H9 (cell line): ENCODE results near the gene RBM5. TPM values are rescaled to one million over a fixed set of nuclear protein-coding genes. Genes with fewer than 3 reads are reported as not detected.

Source experiments
- DNase-seq: peaks from one replicate; pipeline ENCODE4 v3.0.0-alpha.2; 2017
- H2AFZ ChIP-seq: one replicate; pipeline ENCODE4 v1.6.1; 2013; ENCODE audit warnings: mild to moderate bottlenecking, low read length, control low read depth, moderate library complexity
- H2AK5ac ChIP-seq: 2 replicates; pipeline ENCODE4 v1.6.1; 2013; ENCODE audit warnings: low read length, control low read depth, mixed read lengths; ENCODE audit not compliant: insufficient read length
- H2BK120ac ChIP-seq: one replicate; pipeline ENCODE4 v1.6.1; 2013; ENCODE audit warnings: low read depth, mild to moderate bottlenecking, low read length, control low read depth, inconsistent platforms; ENCODE audit not compliant: poor library complexity, severe bottlenecking
- H2BK12ac ChIP-seq: 2 replicates; pipeline ENCODE4 v1.6.1; 2013; ENCODE audit warnings: low read length, control low read depth, mixed read lengths, low read depth; ENCODE audit not compliant: insufficient read length
- H2BK15ac ChIP-seq: 2 replicates; pipeline ENCODE4 v1.6.1; 2013; ENCODE audit warnings: low read depth, low read length, control low read depth
- H2BK20ac ChIP-seq: one replicate; pipeline ENCODE4 v1.6.1; 2013; ENCODE audit warnings: low read depth, mild to moderate bottlenecking, low read length, control low read depth, inconsistent platforms; ENCODE audit not compliant: poor library complexity, severe bottlenecking
- H2BK5ac ChIP-seq: 2 replicates; pipeline ENCODE4 v1.6.1; 2013; ENCODE audit warnings: low read length, control low read depth, mixed read lengths; ENCODE audit not compliant: insufficient read length
- H3K14ac ChIP-seq: 2 replicates; pipeline ENCODE4 v1.6.1; 2013; ENCODE audit warnings: low read length, control low read depth; ENCODE audit not compliant: insufficient read depth
- H3K18ac ChIP-seq: 2 replicates; pipeline ENCODE4 v1.6.1; 2013; ENCODE audit warnings: low read depth, mild to moderate bottlenecking, mixed read lengths, low read length, control low read depth; ENCODE audit not compliant: insufficient read length
- H3K23ac ChIP-seq: 2 replicates; pipeline ENCODE4 v1.6.1; 2013; ENCODE audit warnings: low read length, control low read depth, mixed read lengths, low read depth; ENCODE audit not compliant: insufficient read length
- H3K23me2 ChIP-seq: 2 replicates; pipeline ENCODE4 v1.6.1; 2013; ENCODE audit warnings: low read depth, mild to moderate bottlenecking, mixed read lengths, low read length, control low read depth; ENCODE audit not compliant: insufficient read length, poor library complexity, severe bottlenecking
- H3K27ac ChIP-seq: 2 replicates; pipeline ENCODE4 v1.5.1; 2013; ENCODE audit warnings: low read length, control low read depth, mixed read lengths, low read depth; ENCODE audit not compliant: insufficient read length
- H3K27me3 ChIP-seq: 2 replicates; pipeline ENCODE4 v1.6.1; 2013; ENCODE audit warnings: low read length, control low read depth, inconsistent platforms; ENCODE audit not compliant: insufficient read depth
- H3K4ac ChIP-seq: 2 replicates; pipeline ENCODE4 v1.6.1; 2013; ENCODE audit warnings: low read depth, mild to moderate bottlenecking, control low read depth, inconsistent platforms, low read length, moderate library complexity
- H3K4me1 ChIP-seq: 2 replicates; pipeline ENCODE4 v1.6.1; 2013; ENCODE audit warnings: low read length, control low read depth, inconsistent platforms; ENCODE audit not compliant: insufficient read depth
- H3K4me2 ChIP-seq: 2 replicates; pipeline ENCODE4 v1.6.1; 2013; ENCODE audit warnings: low read length, control low read depth, mixed read lengths; ENCODE audit not compliant: insufficient read length, insufficient read depth
- H3K56ac ChIP-seq: 2 replicates; pipeline ENCODE4 v1.6.1; 2013; ENCODE audit warnings: low read depth, mild to moderate bottlenecking, mixed read lengths, low read length, control low read depth; ENCODE audit not compliant: insufficient read length
- H3K79me1 ChIP-seq: 2 replicates; pipeline ENCODE4 v1.6.1; 2013; ENCODE audit warnings: low read depth, mild to moderate bottlenecking, moderate library complexity, low read length, control low read depth, inconsistent platforms; ENCODE audit not compliant: insufficient read depth, poor library complexity, severe bottlenecking
- H3K79me2 ChIP-seq: 2 replicates; pipeline ENCODE4 v1.6.1; 2013; ENCODE audit warnings: low read length, control low read depth, inconsistent platforms; ENCODE audit not compliant: insufficient read depth
- H3K9ac ChIP-seq: 2 replicates; pipeline ENCODE4 v1.6.1; 2013; ENCODE audit warnings: low read length, control low read depth, mixed read lengths; ENCODE audit not compliant: insufficient read length; ENCODE audit errors: extremely low read depth
- H3K9me3 ChIP-seq: one replicate; pipeline ENCODE4 v1.6.1; 2013; ENCODE audit warnings: low read depth, low read length, inconsistent platforms; ENCODE audit not compliant: control insufficient read depth
- H3T11ph ChIP-seq: one replicate; pipeline ENCODE4 v1.6.1; 2013; ENCODE audit warnings: mild to moderate bottlenecking, low read length, control low read depth, inconsistent platforms
- H4K20me1 ChIP-seq: one replicate; pipeline ENCODE4 v1.6.1; 2013; ENCODE audit not compliant: control insufficient read depth, insufficient read length, insufficient read depth
- H4K5ac ChIP-seq: 2 replicates; pipeline ENCODE4 v1.6.1; 2013; ENCODE audit warnings: low read depth, mild to moderate bottlenecking, mixed read lengths, low read length, control low read depth; ENCODE audit not compliant: insufficient read length
- H4K8ac ChIP-seq: replicated peaks from 2 replicates; pipeline ENCODE4 v1.6.1; 2013; ENCODE audit warnings: low read length, control low read depth, mixed read lengths, low read depth; ENCODE audit not compliant: insufficient read length
- H4K91ac ChIP-seq: 2 replicates; pipeline ENCODE4 v1.6.1; 2013; ENCODE audit warnings: low read depth, mild to moderate bottlenecking, moderate library complexity, mixed read lengths, low read length, control low read depth; ENCODE audit not compliant: insufficient read length
- H3K27ac Mint-ChIP-seq, 3 experiments: 2 replicates in 2 of 3; 3 replicates in 1 of 3; pipeline ENCODE4 v1.8.0; 2020 to 2021; ENCODE audit warnings: mixed read lengths in 3 of 3, mild to moderate bottlenecking in 1 of 3, moderate library complexity in 1 of 3
- H3K27me3 Mint-ChIP-seq: 2 replicates; pipeline ENCODE4 v1.8.0; 2021; ENCODE audit warnings: low read depth, mild to moderate bottlenecking, moderate library complexity, mixed read lengths
- H3K36me3 Mint-ChIP-seq, 3 experiments: 2 replicates in 2 of 3; 3 replicates in 1 of 3; pipeline ENCODE4 v1.8.0; 2020 to 2021; ENCODE audit warnings: low read depth in 3 of 3, mixed read lengths in 3 of 3; ENCODE audit not compliant: insufficient read depth in 1 of 3
- H3K4me1 Mint-ChIP-seq, 2 experiments: 2 replicates each; pipeline ENCODE4 v1.8.0; 2020; ENCODE audit warnings: mixed read lengths in 2 of 2
- H3K4me3 Mint-ChIP-seq, 2 experiments: 2 replicates in 1 of 2; 3 replicates in 1 of 2; pipeline ENCODE4 v1.8.0; 2020 to 2021; ENCODE audit warnings: mild to moderate bottlenecking in 2 of 2, mixed read lengths in 2 of 2, moderate library complexity in 1 of 2
- H3K9me3 Mint-ChIP-seq, 2 experiments: 2 replicates in 1 of 2; 3 replicates in 1 of 2; pipeline ENCODE4 v1.8.0; 2020; ENCODE audit warnings: mild to moderate bottlenecking in 2 of 2, mixed read lengths in 2 of 2, moderate library complexity in 1 of 2
- WGBS: extraction: QIAGEN DNeasy Blood & Tissue Kit; methylation state at CpG from one replicate; pipeline ENCODE4 v1.1.7; 2013; ENCODE audit warnings: missing lambda C conversion rate, low lambda C conversion rate, mixed read lengths; ENCODE audit not compliant: insufficient read length; ENCODE audit errors: extremely low coverage; 5-methylcytosine and 5-hydroxymethylcytosine counted together
- total RNA-seq: library from RNA; stranded (reverse); gene quantifications from 2 replicates; pipeline ENCODE4 v1.2.1, GENCODE V29; 2021
- TF ChIP-seq, protein P1 (sequence below): fragments of 200-600 bp; sonication (generic); conservative IDR thresholded peaks from 3 replicates; pipeline ENCODE4 v1.8.0; 2021; ENCODE audit warnings: antibody characterized with exemption, mild to moderate bottlenecking

RBM5 gene
- total RNA-seq, 1 experiment from 2014 or later: 123 TPM

- no peak overlapping the region for H3K27ac Mint-ChIP-seq
- no peaks in the 10 kb centered on the region for H3K27me3 ChIP-seq
- H2BK120ac ChIP-seq: no peak overlapping the region
- no peaks in the 10 kb centered on the region for H3K79me2 ChIP-seq
- no peaks in the 10 kb centered on the region for H4K20me1 ChIP-seq
- H4K8ac ChIP-seq: no peak overlapping the region
- no peak overlapping the region for H3K14ac ChIP-seq
- H3K4ac ChIP-seq: no peak overlapping the region
- H4K5ac ChIP-seq: no peak overlapping the region
- peaks cover 42 to 88% (median 73%) of the 10 kb centered on the region in 3 experiments; a peak in 6 of 7 replicates for H3K36me3 Mint-ChIP-seq
- no peaks in the 10 kb centered on the region for H3K9me3 ChIP-seq
- no peak overlapping the region for H4K91ac ChIP-seq
- H3K4me2 ChIP-seq: no peak overlapping the region
- no peak overlapping the region for H3K56ac ChIP-seq
- H2BK5ac ChIP-seq: no peak overlapping the region
- H3K18ac ChIP-seq: no peak overlapping the region
- no peak overlapping the region for H3K9ac ChIP-seq
- H3K23me2 ChIP-seq: no peaks in the 10 kb centered on the region
- DNase-seq: no peak
- no peak overlapping the region for H3K4me3 Mint-ChIP-seq
- no peak overlapping the region for H2BK20ac ChIP-seq
- H3K79me1 ChIP-seq: no peaks in the 10 kb centered on the region
- H3K4me1 Mint-ChIP-seq: no peaks in the 10 kb centered on the region
- no peak overlapping the region for H2BK15ac ChIP-seq
- no peak overlapping the region for H2BK12ac ChIP-seq
- no peaks in the 10 kb centered on the region for H3K4me1 ChIP-seq
- H3K27ac ChIP-seq: no peak overlapping the region
- TF ChIP-seq, protein P1, sequence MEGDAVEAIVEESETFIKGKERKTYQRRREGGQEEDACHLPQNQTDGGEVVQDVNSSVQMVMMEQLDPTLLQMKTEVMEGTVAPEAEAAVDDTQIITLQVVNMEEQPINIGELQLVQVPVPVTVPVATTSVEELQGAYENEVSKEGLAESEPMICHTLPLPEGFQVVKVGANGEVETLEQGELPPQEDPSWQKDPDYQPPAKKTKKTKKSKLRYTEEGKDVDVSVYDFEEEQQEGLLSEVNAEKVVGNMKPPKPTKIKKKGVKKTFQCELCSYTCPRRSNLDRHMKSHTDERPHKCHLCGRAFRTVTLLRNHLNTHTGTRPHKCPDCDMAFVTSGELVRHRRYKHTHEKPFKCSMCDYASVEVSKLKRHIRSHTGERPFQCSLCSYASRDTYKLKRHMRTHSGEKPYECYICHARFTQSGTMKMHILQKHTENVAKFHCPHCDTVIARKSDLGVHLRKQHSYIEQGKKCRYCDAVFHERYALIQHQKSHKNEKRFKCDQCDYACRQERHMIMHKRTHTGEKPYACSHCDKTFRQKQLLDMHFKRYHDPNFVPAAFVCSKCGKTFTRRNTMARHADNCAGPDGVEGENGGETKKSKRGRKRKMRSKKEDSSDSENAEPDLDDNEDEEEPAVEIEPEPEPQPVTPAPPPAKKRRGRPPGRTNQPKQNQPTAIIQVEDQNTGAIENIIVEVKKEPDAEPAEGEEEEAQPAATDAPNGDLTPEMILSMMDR: no peak
- no peak overlapping the region for H2AFZ ChIP-seq
- no peak overlapping the region for H3T11ph ChIP-seq
- no peaks in the 10 kb centered on the region for H3K27me3 Mint-ChIP-seq
- whole genome bisulfite sequencing: no CpG with 5 or more reads among the region's 2 CpGs
- no peak overlapping the region for H2AK5ac ChIP-seq
- H3K23ac ChIP-seq: no peak overlapping the region
- no peaks in the 10 kb centered on the region for H3K9me3 Mint-ChIP-seq
Measured at GRCh38 chr3:50068134-50068533, 20.6 kb upstream of the RBM5 start.
